Astrocyte (in vitro differentiated cells and primary cell): ENCODE data around the gene FYCO1. TPM values are rescaled to one million over a fixed set of nuclear protein-coding genes. Genes with fewer than 3 reads are reported as not detected.

Experiments
- DNase-seq: peaks from one replicate; pipeline ENCODE4 v3.0.0-alpha.2; 2010; ENCODE audit warnings: low read depth
- FAIRE-seq: peaks from 2 replicates; lab custom pipeline; 2011; peaks lifted over from hg19 to GRCh38; lab: Jason Lieb, UNC
- H2AFZ ChIP-seq: 2 replicates; pipeline ENCODE4 v1.6.0; 2012; ENCODE audit warnings: low read depth, low read length, inconsistent platforms
- H3K27ac ChIP-seq: 2 replicates; pipeline ENCODE4 v1.5.1; 2011; ENCODE audit warnings: low read depth, low read length, inconsistent platforms
- H3K27me3 ChIP-seq: 2 replicates; pipeline ENCODE4 v1.6.0; 2011; ENCODE audit warnings: low read length, inconsistent platforms; ENCODE audit not compliant: insufficient read depth
- H3K36me3 ChIP-seq: 2 replicates; pipeline ENCODE4 v1.5.1; 2011; ENCODE audit warnings: low read length, inconsistent platforms; ENCODE audit not compliant: insufficient read depth
- H3K4me1 ChIP-seq: 2 replicates; pipeline ENCODE4 v1.5.1; 2011; ENCODE audit warnings: low read length, inconsistent platforms; ENCODE audit not compliant: insufficient read depth
- H3K4me2 ChIP-seq: 2 replicates; pipeline ENCODE4 v1.6.0; 2012; ENCODE audit warnings: low read length, inconsistent platforms
- H3K4me3 ChIP-seq: 2 replicates; pipeline ENCODE4 v1.5.1; 2011; ENCODE audit warnings: low read depth, mild to moderate bottlenecking, low read length, inconsistent platforms; ENCODE audit not compliant: insufficient read depth
- H3K79me2 ChIP-seq: 2 replicates; pipeline ENCODE4 v1.6.0; 2012; ENCODE audit warnings: mild to moderate bottlenecking, low read length, inconsistent platforms; ENCODE audit not compliant: insufficient read depth
- H3K9ac ChIP-seq: 2 replicates; pipeline ENCODE4 v1.6.0; 2012; ENCODE audit warnings: mild to moderate bottlenecking, low read length, inconsistent platforms
- H3K9me3 ChIP-seq: 2 replicates; pipeline ENCODE4 v1.5.1; 2012; ENCODE audit warnings: low read depth, mild to moderate bottlenecking, low read length, inconsistent platforms; ENCODE audit not compliant: insufficient read depth
- H4K20me1 ChIP-seq: 2 replicates; pipeline ENCODE4 v1.6.0; 2012; ENCODE audit warnings: low read length, inconsistent platforms; ENCODE audit not compliant: insufficient read depth
- H3K27ac Mint-ChIP-seq: one replicate; pipeline ENCODE4 v1.8.0; 2021; ENCODE audit warnings: mild to moderate bottlenecking, mixed read lengths; ENCODE audit not compliant: unreplicated experiment
- H3K27me3 Mint-ChIP-seq: one replicate; pipeline ENCODE4 v1.8.0; 2021; ENCODE audit warnings: low read depth, mixed read lengths; ENCODE audit not compliant: unreplicated experiment
- H3K36me3 Mint-ChIP-seq: one replicate; pipeline ENCODE4 v1.8.0; 2021; ENCODE audit warnings: low read depth, mixed read lengths; ENCODE audit not compliant: unreplicated experiment
- H3K4me1 Mint-ChIP-seq: one replicate; pipeline ENCODE4 v1.8.0; 2021; ENCODE audit warnings: low read depth, mixed read lengths; ENCODE audit not compliant: unreplicated experiment
- H3K4me3 Mint-ChIP-seq: one replicate; pipeline ENCODE4 v1.8.0; 2021; ENCODE audit warnings: mild to moderate bottlenecking, moderate library complexity, mixed read lengths; ENCODE audit not compliant: unreplicated experiment
- H3K9me3 Mint-ChIP-seq: one replicate; pipeline ENCODE4 v1.8.0; 2021; ENCODE audit warnings: mild to moderate bottlenecking, mixed read lengths; ENCODE audit not compliant: unreplicated experiment
- EZH2 ChIP-seq: IDR thresholded peaks from 2 replicates; pipeline ENCODE4 v1.6.1; 2012; ENCODE audit warnings: mild to moderate bottlenecking, low read length, inconsistent platforms; ENCODE audit not compliant: insufficient read depth
- total RNA-seq: library from RNA; stranded (reverse); gene quantifications from 2 replicates; pipeline ENCODE4 v1.2.1, GENCODE V29; 2021
- TF ChIP-seq, protein P1 (sequence below): IDR thresholded peaks from 2 replicates; pipeline ENCODE4 v1.5.1; 2011; ENCODE audit warnings: low read depth, mild to moderate bottlenecking, inconsistent platforms, low read length, moderate library complexity; ENCODE audit not compliant: insufficient read depth

The FYCO1 gene
- total RNA-seq, 1 donor from 2014 or later = 19.7 TPM

- H4K20me1 ChIP-seq = no peaks in the 10 kb centered on the region
- H3K4me3 ChIP-seq = no peak overlapping the region
- no peaks in the 10 kb centered on the region for H3K27me3 Mint-ChIP-seq
- H3K27ac Mint-ChIP-seq = no peak overlapping the region
- no peaks in the 10 kb centered on the region for H3K79me2 ChIP-seq
- H3K9me3 Mint-ChIP-seq = peaks cover 3% of the 10 kb centered on the region
- DNase-seq = peak; percentile 82
- peaks cover 11% of the 10 kb centered on the region for H3K36me3 ChIP-seq
- no peaks in the 10 kb centered on the region for H3K27me3 ChIP-seq
- no peak for TF ChIP-seq EZH2
- TF ChIP-seq, protein P1, sequence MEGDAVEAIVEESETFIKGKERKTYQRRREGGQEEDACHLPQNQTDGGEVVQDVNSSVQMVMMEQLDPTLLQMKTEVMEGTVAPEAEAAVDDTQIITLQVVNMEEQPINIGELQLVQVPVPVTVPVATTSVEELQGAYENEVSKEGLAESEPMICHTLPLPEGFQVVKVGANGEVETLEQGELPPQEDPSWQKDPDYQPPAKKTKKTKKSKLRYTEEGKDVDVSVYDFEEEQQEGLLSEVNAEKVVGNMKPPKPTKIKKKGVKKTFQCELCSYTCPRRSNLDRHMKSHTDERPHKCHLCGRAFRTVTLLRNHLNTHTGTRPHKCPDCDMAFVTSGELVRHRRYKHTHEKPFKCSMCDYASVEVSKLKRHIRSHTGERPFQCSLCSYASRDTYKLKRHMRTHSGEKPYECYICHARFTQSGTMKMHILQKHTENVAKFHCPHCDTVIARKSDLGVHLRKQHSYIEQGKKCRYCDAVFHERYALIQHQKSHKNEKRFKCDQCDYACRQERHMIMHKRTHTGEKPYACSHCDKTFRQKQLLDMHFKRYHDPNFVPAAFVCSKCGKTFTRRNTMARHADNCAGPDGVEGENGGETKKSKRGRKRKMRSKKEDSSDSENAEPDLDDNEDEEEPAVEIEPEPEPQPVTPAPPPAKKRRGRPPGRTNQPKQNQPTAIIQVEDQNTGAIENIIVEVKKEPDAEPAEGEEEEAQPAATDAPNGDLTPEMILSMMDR = no peak
- no peak overlapping the region for H3K27ac ChIP-seq
- H2AFZ ChIP-seq = no peak overlapping the region
- H3K36me3 Mint-ChIP-seq = peaks cover 28% of the 10 kb centered on the region
- H3K4me2 ChIP-seq = no peak overlapping the region
- H3K4me1 ChIP-seq = no peaks in the 10 kb centered on the region
- H3K4me1 Mint-ChIP-seq = peaks cover 3% of the 10 kb centered on the region
- FAIRE-seq = peak; percentile 71
- no peak overlapping the region for H3K9ac ChIP-seq
- no peaks in the 10 kb centered on the region for H3K9me3 ChIP-seq
- H3K4me3 Mint-ChIP-seq = no peak overlapping the region
Observed at GRCh38 chr3:45948311-45948781, 47.3 kb downstream of the FYCO1 start.

DNA sequence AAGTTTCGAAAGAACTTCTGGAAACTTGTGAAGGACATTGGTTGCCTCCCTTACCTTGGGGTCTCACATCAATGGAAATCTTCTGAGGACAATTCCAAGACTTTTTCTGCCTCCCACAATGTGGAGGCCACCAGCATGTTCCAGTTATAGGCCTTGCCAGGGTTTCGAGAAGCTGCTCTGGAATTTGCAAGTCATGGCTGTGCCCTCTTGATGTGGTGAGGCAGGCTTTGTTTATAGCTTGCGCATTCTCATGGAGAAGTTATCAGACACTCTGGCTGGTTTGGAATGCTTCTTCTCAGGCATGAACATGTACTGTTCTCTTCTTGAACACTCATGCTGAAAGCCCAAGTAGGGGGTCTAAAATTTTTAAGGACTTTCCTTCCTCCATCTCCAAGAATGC lies 48.3 kb downstream of the FYCO1 start:
- peaks cover 26% of the 10 kb centered on the region for H3K36me3 Mint-ChIP-seq
- Histone ChIP-seq H3K9ac (no peak overlapping the region), H4K20me1 (no peaks in the 10 kb centered on the region), H3K9me3 (no peaks in the 10 kb centered on the region), H3K36me3 (peaks cover 11% of the 10 kb centered on the region), H3K4me1 (no peaks in the 10 kb centered on the region), H3K4me2 (no peak overlapping the region), H3K27me3 (no peaks in the 10 kb centered on the region), H3K27ac (no peak overlapping the region), H2AFZ (no peak overlapping the region), H3K79me2 (no peaks in the 10 kb centered on the region), H3K4me3 (no peak overlapping the region)
- no peak overlapping the region for H3K4me3 Mint-ChIP-seq
- TF ChIP-seq, protein P1 = no peak
- no peak for TF ChIP-seq EZH2
- H3K9me3 Mint-ChIP-seq = peaks cover 3% of the 10 kb centered on the region
- H3K27me3 Mint-ChIP-seq = no peaks in the 10 kb centered on the region
- H3K27ac Mint-ChIP-seq = peak overlapping the region; percentile 81
- DNase-seq (no peak), FAIRE-seq (no peak)
- peaks cover 9% of the 10 kb centered on the region for H3K4me1 Mint-ChIP-seq

- Histone ChIP-seq H3K4me2 (no peak overlapping the region), H4K20me1 (no peaks in the 10 kb centered on the region), H3K79me2 (no peaks in the 10 kb centered on the region), H2AFZ (no peak overlapping the region), H3K4me1 (no peaks in the 10 kb centered on the region), H3K36me3 (peaks cover 9% of the 10 kb centered on the region), H3K9me3 (no peaks in the 10 kb centered on the region), H3K9ac (no peak overlapping the region), H3K27ac (no peak overlapping the region), H3K4me3 (no peak overlapping the region), H3K27me3 (no peaks in the 10 kb centered on the region)
- H3K27ac Mint-ChIP-seq = peak overlapping the region; percentile 81
- FAIRE-seq (no peak), DNase-seq (no peak)
- H3K36me3 Mint-ChIP-seq = peaks cover 26% of the 10 kb centered on the region
- no peaks in the 10 kb centered on the region for H3K27me3 Mint-ChIP-seq
- H3K4me1 Mint-ChIP-seq = peaks cover 11% of the 10 kb centered on the region
- peaks cover 3% of the 10 kb centered on the region for H3K9me3 Mint-ChIP-seq
- TF ChIP-seq, protein P1 = no peak
- TF ChIP-seq EZH2 = no peak
- H3K4me3 Mint-ChIP-seq = no peak overlapping the region
Observed at GRCh38 chr3:45946875-45947274, 48.7 kb downstream of the FYCO1 start.
